GM23338 (cell line): ENCODE results near the gene ATP6V0A4. TPM values are rescaled to one million over a fixed set of nuclear protein-coding genes. Genes with fewer than 3 reads are reported as not detected.

Experiments used
- ATAC-seq: fragments of 200-7000 bp; cut with Tn5 transposase; 3 replicates; pipeline ENCODE4 v1.9.1; 2020
- DNase-seq: peaks from one replicate; pipeline ENCODE4 v3.0.0-alpha.2; 2015; ENCODE audit warnings: low spot score
- H2AFZ ChIP-seq: fragments of 200-600 bp; sonication (generic); 2 replicates; pipeline ENCODE4 v1.8.0; 2016; ENCODE audit warnings: antibody characterized with exemption, mild to moderate bottlenecking, moderate library complexity
- H3F3A ChIP-seq: fragments of 200-600 bp; sonication (generic); replicated peaks from 2 replicates; pipeline ENCODE4 v1.8.0; 2017; ENCODE audit warnings: antibody characterized with exemption, mixed run types, low read depth
- H3K27ac ChIP-seq: fragments of 200-600 bp; sonication (generic); 2 replicates; pipeline ENCODE4 v1.6.1; 2016; ENCODE audit warnings: low read depth
- H3K27me3 ChIP-seq: fragments of 200-600 bp; sonication (generic); 2 replicates; pipeline ENCODE4 v1.8.0; 2016; ENCODE audit warnings: mild to moderate bottlenecking, mixed run types, moderate library complexity; ENCODE audit not compliant: insufficient read depth
- H3K36me3 ChIP-seq: fragments of 200-600 bp; sonication (generic); 2 replicates; pipeline ENCODE4 v1.8.0; 2016; ENCODE audit warnings: mild to moderate bottlenecking; ENCODE audit not compliant: insufficient read depth
- H3K4me1 ChIP-seq: fragments of 200-600 bp; sonication (generic); 2 replicates; pipeline ENCODE4 v1.8.0; 2016; ENCODE audit warnings: mild to moderate bottlenecking, moderate library complexity; ENCODE audit not compliant: insufficient read depth
- H3K4me2 ChIP-seq: fragments of 200-600 bp; sonication (generic); 2 replicates; pipeline ENCODE4 v1.7.1; 2017; ENCODE audit warnings: mixed run types
- H3K4me3 ChIP-seq: fragments of 200-600 bp; sonication (generic); 2 replicates; pipeline ENCODE4 v1.6.1; 2016; ENCODE audit warnings: mixed run types
- H3K79me2 ChIP-seq: fragments of 200-600 bp; sonication (generic); replicated peaks from 2 replicates; pipeline ENCODE4 v1.8.0; 2017; ENCODE audit warnings: mild to moderate bottlenecking; ENCODE audit not compliant: insufficient read depth
- H3K9me2 ChIP-seq: fragments of 200-600 bp; sonication (generic); 2 replicates; pipeline ENCODE4 v1.8.0; 2017; ENCODE audit not compliant: insufficient read depth
- H4K20me1 ChIP-seq: fragments of 200-600 bp; sonication (generic); replicated peaks from 2 replicates; pipeline ENCODE4 v1.8.0; 2017; ENCODE audit warnings: mild to moderate bottlenecking; ENCODE audit not compliant: insufficient read depth
- H3K27ac Mint-ChIP-seq: 2 replicates; pipeline ENCODE4 v1.8.0; 2020; ENCODE audit warnings: inconsistent platforms, mild to moderate bottlenecking, moderate library complexity, mixed read lengths
- H3K27me3 Mint-ChIP-seq: 3 replicates; pipeline ENCODE4 v1.8.0; 2022; ENCODE audit warnings: low read depth, mild to moderate bottlenecking, moderate library complexity, mixed read lengths, inconsistent platforms; ENCODE audit not compliant: insufficient read depth, poor library complexity
- H3K36me3 Mint-ChIP-seq: 3 replicates; pipeline ENCODE4 v1.8.0; 2021; ENCODE audit warnings: low read depth, mild to moderate bottlenecking, inconsistent platforms, moderate library complexity, mixed read lengths
- H3K4me1 Mint-ChIP-seq: 3 replicates; pipeline ENCODE4 v1.8.0; 2020; ENCODE audit warnings: mild to moderate bottlenecking, inconsistent platforms, mixed read lengths
- H3K4me3 Mint-ChIP-seq: 3 replicates; pipeline ENCODE4 v1.8.0; 2021; ENCODE audit warnings: moderate library complexity, mild to moderate bottlenecking, inconsistent platforms, mixed read lengths
- H3K9me3 Mint-ChIP-seq: 3 replicates; pipeline ENCODE4 v1.8.0; 2020; ENCODE audit warnings: moderate library complexity, mild to moderate bottlenecking, inconsistent platforms, mixed read lengths
- CREB1 ChIP-seq: fragments of 250-450 bp; sonication (Bioruptor Pico); IDR thresholded peaks from 2 replicates; pipeline ENCODE4 v1.5.0; 2020; ENCODE audit warnings: low read depth, mild to moderate bottlenecking, moderate library complexity
- EZH2 ChIP-seq: fragments of 200-600 bp; sonication (generic); IDR thresholded peaks from one replicate; pipeline ENCODE4 v1.8.0; 2017; ENCODE audit warnings: antibody characterized with exemption, mild to moderate bottlenecking, low read depth; ENCODE audit not compliant: unreplicated experiment
- EZH2phosphoT487 ChIP-seq: fragments of 200-600 bp; sonication (generic); IDR thresholded peaks from one replicate; pipeline ENCODE4 v1.8.1; 2018; ENCODE audit warnings: antibody characterized with exemption; ENCODE audit not compliant: unreplicated experiment
- POLR2AphosphoS5 ChIP-seq: IDR thresholded peaks from 2 replicates; pipeline ENCODE4 v1.6.1; 2016; ENCODE audit warnings: antibody characterized with exemption, low read depth
- ZNF114 ChIP-seq: fragments of 250-450 bp; sonication (Bioruptor Pico); IDR thresholded peaks from 2 replicates; pipeline ENCODE4 v1.5.0; 2020; ENCODE audit warnings: mild to moderate bottlenecking, moderate library complexity
- polyA plus RNA-seq: library from polyadenylated mRNA; unstranded; fragments of >200 nt; fragmentation: Nextera tagmentation; extraction: Ambion mirVana; gene quantifications from 2 replicates; pipeline ENCODE4 v1.2.1, GENCODE V29; 2016
- total RNA-seq: library from RNA; depleted of rRNA; stranded (reverse); fragments of >200 nt; shearing (Covaris generic); gene quantifications from 2 replicates; pipeline ENCODE4 v1.2.3, GENCODE V29; 2014
- TF ChIP-seq, protein P1 (sequence below), 2 experiments: fragments of 200-600 bp in 1 of 2; sonication (generic) in 1 of 2; conservative IDR thresholded peaks; 2 replicates each; pipeline versions ENCODE4 v1.5.1 to v1.6.1; 2016 to 2017; ENCODE audit warnings: antibody characterized with exemption in 2 of 2, low read depth in 2 of 2, mild to moderate bottlenecking in 2 of 2, moderate library complexity in 1 of 2
- TF ChIP-seq, protein P2 (sequence below): IDR thresholded peaks from one replicate; pipeline ENCODE4 v1.6.1; 2018; ENCODE audit warnings: antibody characterized with exemption; ENCODE audit not compliant: unreplicated experiment

Gene ATP6V0A4
- total and polyA plus RNA-seq, 2 experiments from 2014 or later, result 0.10 to 1.3 TPM

DNA sequence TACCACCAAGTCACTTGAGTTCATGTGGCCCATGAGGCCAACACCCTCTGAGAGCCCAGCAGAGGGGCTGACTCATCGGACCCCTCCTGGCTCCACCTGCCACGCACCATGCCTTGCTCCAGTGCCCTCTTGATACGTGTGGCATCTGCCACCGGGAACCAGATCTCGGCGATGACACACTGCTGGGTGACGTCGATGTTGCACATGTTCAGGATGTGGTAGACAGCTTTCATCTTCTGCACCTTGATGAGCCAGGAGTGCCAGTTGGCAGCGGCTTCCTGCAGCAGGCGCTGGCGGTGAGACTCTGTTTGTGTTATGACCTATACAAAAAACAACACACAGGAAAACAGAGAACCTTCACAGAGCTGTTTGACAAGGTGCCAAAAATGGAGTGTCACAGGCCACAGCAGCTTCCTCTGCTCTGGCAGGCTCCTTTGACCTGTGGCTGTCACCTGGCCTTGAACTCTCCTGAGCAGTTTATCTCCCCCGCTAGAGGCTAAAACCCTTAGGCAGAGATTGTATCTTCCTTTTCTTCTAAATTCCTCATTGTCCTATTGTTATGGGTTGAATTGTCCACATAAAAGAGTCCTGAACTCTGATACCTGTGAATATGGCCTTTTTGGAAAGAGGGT, 45.4 kb downstream of the ATP6V0A4 start:
- 0 out of 2 replicates have a peak overlapping the region, but pooled peaks have one; percentile 1 for H2AFZ ChIP-seq
- Mint-ChIP-seq H3K4me1 (peaks cover 29% of the 10 kb centered on the region), H3K27me3 (peaks cover 6% of the 10 kb centered on the region), H3K9me3 (no peaks in the 10 kb centered on the region), H3K27ac (no peak overlapping the region), H3K4me3 (no peak overlapping the region), H3K36me3 (no peaks in the 10 kb centered on the region)
- H3K27ac ChIP-seq, result no peak overlapping the region
- no peaks in the 10 kb centered on the region for H4K20me1 ChIP-seq
- H3K4me3 ChIP-seq, result no peak overlapping the region
- H3K36me3 ChIP-seq, result no peaks in the 10 kb centered on the region
- ATAC-seq (peak; percentile 20; the same call in 2 of the 3 replicates), DNase-seq (no peak)
- H3K4me1 ChIP-seq, result peaks cover 14% of the 10 kb centered on the region
- H3K4me2 ChIP-seq, result no peak overlapping the region
- H3K27me3 ChIP-seq, result no peaks in the 10 kb centered on the region
- no peaks in the 10 kb centered on the region for H3K79me2 ChIP-seq
- H3K9me2 ChIP-seq, result no peaks in the 10 kb centered on the region
- no peaks in the 10 kb centered on the region for H3F3A ChIP-seq
- TF ChIP-seq POLR2AphosphoS5, result no peak

DNA sequence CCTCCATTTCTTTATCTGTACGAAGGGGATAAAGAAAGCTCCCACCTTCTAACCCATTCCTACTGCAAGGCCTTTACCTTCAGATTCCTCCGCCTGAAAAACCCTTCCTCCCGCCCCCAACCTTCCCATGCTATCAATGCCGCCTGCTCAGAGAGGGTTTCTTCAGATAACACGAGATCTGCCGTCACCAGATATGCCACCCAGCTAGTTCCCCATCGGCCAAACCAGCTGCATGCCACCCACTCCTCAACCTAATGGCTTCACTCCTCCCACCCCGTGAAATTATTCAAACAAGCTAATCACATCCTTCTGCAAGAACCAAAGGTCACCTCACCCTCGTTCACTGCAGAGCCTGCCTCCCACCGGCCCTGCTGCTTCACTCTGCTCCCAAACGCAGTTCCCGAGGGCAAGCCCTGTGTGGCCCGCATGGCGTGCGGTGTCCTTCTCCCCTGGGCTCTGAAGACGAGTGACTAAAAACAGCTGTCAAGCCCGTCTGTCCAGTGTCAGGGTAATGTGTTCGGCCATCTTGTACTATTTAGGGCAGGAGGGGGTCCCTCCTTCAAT, 47.0 kb downstream of the ATP6V0A4 start:
- Mint-ChIP-seq H3K27me3 (peaks cover 6% of the 10 kb centered on the region), H3K9me3 (no peaks in the 10 kb centered on the region), H3K27ac (no peak overlapping the region), H3K36me3 (no peaks in the 10 kb centered on the region), H3K4me1 (peaks cover 24% of the 10 kb centered on the region), H3K4me3 (no peak overlapping the region)
- Histone ChIP-seq H3K4me2 (no peak overlapping the region), H3K4me1 (peaks cover 14% of the 10 kb centered on the region), H3K27ac (no peak overlapping the region), H3K27me3 (no peaks in the 10 kb centered on the region), H3K9me2 (no peaks in the 10 kb centered on the region), H3K79me2 (no peaks in the 10 kb centered on the region), H3K4me3 (no peak overlapping the region), H2AFZ (peak overlapping the region; percentile 10; the same call in 1 of the 2 replicates), H3K36me3 (no peaks in the 10 kb centered on the region), H3F3A (no peaks in the 10 kb centered on the region), H4K20me1 (no peaks in the 10 kb centered on the region)
- TF ChIP-seq EZH2, result no peak
- TF ChIP-seq EZH2phosphoT487, result no peak
- ATAC-seq (no peak), DNase-seq (no peak)

DNA sequence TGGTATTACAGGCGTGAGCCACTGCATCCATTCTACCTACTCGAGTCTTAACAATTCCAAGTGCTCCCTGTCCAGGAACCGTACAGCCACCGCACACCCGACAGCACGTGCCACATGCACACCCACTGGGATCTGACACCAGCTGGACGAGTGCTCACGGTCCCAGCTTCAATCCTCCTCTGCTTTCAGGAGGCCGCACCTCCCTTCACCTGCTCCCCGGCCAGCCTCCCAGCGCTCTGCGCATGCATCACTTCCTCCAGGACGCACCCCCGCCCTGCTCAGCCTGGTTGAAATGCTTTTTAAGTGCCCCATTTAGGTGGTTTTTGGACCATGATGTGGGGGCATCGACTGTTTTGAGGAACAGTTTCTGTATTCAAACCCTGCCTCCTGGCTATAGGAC, 47.5 kb downstream of the ATP6V0A4 start:
- H3K9me3 Mint-ChIP-seq, result no peaks in the 10 kb centered on the region
- no peaks in the 10 kb centered on the region for H3F3A ChIP-seq
- peaks cover 6% of the 10 kb centered on the region for H3K27me3 Mint-ChIP-seq
- no peak for DNase-seq
- H3K27ac Mint-ChIP-seq, result no peak overlapping the region
- H3K36me3 Mint-ChIP-seq, result no peaks in the 10 kb centered on the region
- H3K4me1 Mint-ChIP-seq, result peaks cover 19% of the 10 kb centered on the region
- H3K79me2 ChIP-seq, result no peaks in the 10 kb centered on the region
- H3K27me3 ChIP-seq, result no peaks in the 10 kb centered on the region
- TF ChIP-seq, protein P1, sequence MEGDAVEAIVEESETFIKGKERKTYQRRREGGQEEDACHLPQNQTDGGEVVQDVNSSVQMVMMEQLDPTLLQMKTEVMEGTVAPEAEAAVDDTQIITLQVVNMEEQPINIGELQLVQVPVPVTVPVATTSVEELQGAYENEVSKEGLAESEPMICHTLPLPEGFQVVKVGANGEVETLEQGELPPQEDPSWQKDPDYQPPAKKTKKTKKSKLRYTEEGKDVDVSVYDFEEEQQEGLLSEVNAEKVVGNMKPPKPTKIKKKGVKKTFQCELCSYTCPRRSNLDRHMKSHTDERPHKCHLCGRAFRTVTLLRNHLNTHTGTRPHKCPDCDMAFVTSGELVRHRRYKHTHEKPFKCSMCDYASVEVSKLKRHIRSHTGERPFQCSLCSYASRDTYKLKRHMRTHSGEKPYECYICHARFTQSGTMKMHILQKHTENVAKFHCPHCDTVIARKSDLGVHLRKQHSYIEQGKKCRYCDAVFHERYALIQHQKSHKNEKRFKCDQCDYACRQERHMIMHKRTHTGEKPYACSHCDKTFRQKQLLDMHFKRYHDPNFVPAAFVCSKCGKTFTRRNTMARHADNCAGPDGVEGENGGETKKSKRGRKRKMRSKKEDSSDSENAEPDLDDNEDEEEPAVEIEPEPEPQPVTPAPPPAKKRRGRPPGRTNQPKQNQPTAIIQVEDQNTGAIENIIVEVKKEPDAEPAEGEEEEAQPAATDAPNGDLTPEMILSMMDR (conservative IDR thresholded peaks at IDR 0.05; ENCODE audit: low read depth in 2 of 2), result no peak
- TF ChIP-seq, protein P2, sequence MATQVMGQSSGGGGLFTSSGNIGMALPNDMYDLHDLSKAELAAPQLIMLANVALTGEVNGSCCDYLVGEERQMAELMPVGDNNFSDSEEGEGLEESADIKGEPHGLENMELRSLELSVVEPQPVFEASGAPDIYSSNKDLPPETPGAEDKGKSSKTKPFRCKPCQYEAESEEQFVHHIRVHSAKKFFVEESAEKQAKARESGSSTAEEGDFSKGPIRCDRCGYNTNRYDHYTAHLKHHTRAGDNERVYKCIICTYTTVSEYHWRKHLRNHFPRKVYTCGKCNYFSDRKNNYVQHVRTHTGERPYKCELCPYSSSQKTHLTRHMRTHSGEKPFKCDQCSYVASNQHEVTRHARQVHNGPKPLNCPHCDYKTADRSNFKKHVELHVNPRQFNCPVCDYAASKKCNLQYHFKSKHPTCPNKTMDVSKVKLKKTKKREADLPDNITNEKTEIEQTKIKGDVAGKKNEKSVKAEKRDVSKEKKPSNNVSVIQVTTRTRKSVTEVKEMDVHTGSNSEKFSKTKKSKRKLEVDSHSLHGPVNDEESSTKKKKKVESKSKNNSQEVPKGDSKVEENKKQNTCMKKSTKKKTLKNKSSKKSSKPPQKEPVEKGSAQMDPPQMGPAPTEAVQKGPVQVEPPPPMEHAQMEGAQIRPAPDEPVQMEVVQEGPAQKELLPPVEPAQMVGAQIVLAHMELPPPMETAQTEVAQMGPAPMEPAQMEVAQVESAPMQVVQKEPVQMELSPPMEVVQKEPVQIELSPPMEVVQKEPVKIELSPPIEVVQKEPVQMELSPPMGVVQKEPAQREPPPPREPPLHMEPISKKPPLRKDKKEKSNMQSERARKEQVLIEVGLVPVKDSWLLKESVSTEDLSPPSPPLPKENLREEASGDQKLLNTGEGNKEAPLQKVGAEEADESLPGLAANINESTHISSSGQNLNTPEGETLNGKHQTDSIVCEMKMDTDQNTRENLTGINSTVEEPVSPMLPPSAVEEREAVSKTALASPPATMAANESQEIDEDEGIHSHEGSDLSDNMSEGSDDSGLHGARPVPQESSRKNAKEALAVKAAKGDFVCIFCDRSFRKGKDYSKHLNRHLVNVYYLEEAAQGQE, result no peak
- TF ChIP-seq EZH2, result no peak
- no peak for TF ChIP-seq EZH2phosphoT487
- TF ChIP-seq ZNF114 (CRISPR knock-in tag), result no peak
- TF ChIP-seq CREB1 (CRISPR knock-in tag), result no peak
- no peak overlapping the region for H3K4me2 ChIP-seq
- no peak for ATAC-seq
- no peaks in the 10 kb centered on the region for H3K36me3 ChIP-seq
- no peak overlapping the region for H2AFZ ChIP-seq
- no peaks in the 10 kb centered on the region for H3K9me2 ChIP-seq
- no peak overlapping the region for H3K27ac ChIP-seq
- peaks cover 13% of the 10 kb centered on the region for H3K4me1 ChIP-seq
- H3K4me3 ChIP-seq, result no peak overlapping the region
- H4K20me1 ChIP-seq, result no peaks in the 10 kb centered on the region
- no peak overlapping the region for H3K4me3 Mint-ChIP-seq
